ENCODE results near the gene SYNJ1.
"Not testable (repeated sequence)": the region's sequence is repeated elsewhere in the genome, so short reads cannot be mapped to it uniquely, and the experiment has no call there.

The SYNJ1 gene

GRCh38 chr21:32698286-32698685 is 29.5 kb downstream of the SYNJ1 start:
- DNase-seq (ENCODE audit: low read depth in 2 of 2): no peak

DNA sequence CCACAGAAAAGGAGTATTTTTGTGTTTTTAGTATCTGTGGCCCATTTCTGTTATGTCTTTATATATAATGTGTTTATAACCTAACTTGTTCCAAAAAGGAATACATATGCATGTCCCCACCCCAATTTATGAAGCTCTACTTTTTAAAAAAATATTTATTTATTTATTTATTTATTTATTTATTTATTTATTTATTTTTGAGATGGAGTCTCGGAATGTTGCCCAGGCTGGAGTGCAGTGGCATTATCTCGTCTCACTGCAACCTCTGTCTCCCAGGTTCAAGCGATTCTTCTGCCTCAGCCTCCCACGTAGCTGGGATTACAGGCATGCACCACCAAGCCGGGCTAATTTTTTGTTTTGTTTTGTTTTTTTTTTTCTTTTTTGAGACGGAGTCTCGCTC is 32.3 kb downstream of the SYNJ1 start:
- not testable (repeated sequence) for DNase-seq (ENCODE audit: low read depth in 2 of 2)

- DNase-seq (ENCODE audit: low read depth in 2 of 2): no peak
Measured at GRCh38 chr21:32693581-32693980, 34.2 kb downstream of the SYNJ1 start.

DNA sequence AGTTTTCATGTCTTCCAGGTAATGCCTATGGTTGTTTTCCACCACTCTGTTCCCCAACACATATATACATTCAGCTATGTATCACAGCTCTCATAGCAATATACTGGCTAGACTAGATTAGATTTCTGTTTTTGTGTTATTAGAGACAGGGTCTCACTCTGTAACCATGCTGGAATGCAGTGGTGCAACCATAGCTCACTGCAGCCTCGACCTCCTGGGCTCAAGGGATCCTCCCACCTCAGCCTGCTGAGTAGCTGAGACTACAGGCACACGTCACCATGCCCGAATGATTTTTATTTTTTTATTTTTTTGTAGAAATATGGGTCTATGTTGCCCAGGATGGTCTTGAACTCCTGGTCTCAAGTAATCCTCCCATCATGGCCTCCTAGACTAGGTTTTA is 37.7 kb downstream of the SYNJ1 start:
- DNase-seq (ENCODE audit: low read depth in 2 of 2): no peak

DNA sequence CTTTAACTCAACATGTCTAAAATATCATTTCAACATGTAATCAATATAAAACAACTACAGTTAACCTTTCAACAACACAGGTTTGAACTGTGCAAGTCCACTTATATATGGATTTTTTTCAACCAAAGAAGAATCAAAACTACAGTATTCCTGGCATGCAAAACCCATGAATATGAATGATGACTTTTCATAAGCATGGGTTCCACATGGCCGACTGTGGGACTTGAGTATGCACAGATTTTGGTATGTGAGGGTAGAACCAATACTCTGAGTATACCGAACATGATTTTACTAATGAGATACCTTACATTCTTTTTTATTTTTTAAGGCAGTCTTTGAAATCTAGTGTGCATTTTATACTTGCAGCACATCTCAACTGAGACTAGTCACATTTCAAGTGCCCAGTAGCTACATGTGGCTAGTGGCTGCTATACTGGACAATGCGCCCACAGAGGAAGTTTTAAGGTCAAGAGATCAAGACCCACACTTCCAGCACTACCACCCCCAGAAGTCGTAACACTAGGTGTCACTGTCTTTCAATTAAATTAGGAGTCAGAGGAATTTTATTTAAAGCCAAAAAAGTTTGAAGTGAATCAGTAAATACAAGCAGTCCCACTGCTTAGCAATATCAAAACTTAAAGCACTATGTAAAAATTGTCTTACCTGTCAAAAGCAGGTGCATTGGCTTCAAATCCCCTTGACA is 40.0 kb downstream of the SYNJ1 start:
- DNase-seq (ENCODE audit: low read depth in 2 of 2): no peak

GRCh38 chr21:32682696-32683474 is 44.9 kb downstream of the SYNJ1 start:
- DNase-seq (ENCODE audit: low read depth in 2 of 2): no peak

GRCh38 chr21:32674731-32675130 is 53.1 kb downstream of the SYNJ1 start:
- no peak for DNase-seq (ENCODE audit: low read depth in 2 of 2)

DNA sequence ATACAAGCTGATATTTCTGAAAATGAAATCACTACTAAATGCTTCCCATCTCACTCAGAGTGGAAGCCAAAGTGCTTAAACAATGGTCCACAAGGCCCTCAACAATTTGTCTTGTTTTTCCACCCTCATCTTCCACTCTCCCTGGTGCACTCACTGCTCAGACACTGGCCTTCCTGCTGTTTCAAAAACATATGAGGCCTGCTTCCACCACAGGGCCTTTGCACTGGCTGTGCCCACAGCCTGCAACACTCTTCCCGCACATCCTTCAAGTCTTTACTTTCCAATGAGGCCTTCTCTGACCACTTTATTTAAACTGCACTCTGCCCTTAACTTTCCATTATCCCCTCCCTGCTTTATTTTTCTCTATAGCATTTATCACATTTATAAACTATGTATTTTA is 53.8 kb downstream of the SYNJ1 start:
- no peak for DNase-seq (ENCODE audit: low read depth in 2 of 2)

GRCh38 chr21:32666258-32666657 is 61.6 kb downstream of the SYNJ1 start:
- no peak for DNase-seq (ENCODE audit: low read depth in 2 of 2)

DNA sequence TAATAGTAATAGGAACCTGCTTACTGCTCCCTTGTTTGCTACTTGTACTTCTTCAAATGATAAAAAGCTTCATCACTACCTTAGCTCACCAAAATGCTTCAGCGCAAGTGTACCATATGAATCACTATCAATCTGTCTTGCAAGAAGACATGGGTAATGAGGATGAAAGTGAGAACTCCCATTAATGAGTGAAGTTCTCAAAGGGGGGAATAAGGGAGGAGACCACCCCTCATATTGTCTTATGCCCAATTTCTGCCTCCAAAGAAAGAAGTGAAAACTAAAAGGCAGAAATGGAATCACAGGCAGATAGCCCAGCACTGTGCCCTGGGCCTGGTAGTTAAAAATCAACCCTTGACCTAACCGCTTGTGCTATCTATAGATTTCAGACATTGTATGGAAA is 63.7 kb downstream of the SYNJ1 start:
- not testable (repeated sequence) for DNase-seq (ENCODE audit: low read depth in 2 of 2)

DNA sequence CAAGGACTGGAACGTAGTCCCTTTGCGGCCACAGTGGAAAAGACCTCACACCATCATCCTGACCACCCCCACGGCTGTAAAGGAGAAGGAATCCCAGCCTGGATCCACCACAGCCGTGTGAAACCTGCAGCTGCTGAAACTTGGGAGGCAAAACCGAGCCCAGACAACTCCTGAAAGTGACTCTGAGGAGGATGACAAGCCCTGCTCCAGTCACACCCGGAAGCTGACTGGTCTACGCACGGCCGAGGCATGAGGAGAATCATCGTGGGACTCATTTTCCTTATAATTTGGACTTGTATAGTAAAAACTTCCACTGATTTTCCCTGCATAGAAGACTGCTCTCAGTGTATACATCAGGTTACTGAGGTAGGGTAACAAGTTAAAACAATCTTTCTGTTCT is 65.8 kb downstream of the SYNJ1 start:
- DNase-seq (ENCODE audit: low read depth in 2 of 2): not testable (repeated sequence)

DNA sequence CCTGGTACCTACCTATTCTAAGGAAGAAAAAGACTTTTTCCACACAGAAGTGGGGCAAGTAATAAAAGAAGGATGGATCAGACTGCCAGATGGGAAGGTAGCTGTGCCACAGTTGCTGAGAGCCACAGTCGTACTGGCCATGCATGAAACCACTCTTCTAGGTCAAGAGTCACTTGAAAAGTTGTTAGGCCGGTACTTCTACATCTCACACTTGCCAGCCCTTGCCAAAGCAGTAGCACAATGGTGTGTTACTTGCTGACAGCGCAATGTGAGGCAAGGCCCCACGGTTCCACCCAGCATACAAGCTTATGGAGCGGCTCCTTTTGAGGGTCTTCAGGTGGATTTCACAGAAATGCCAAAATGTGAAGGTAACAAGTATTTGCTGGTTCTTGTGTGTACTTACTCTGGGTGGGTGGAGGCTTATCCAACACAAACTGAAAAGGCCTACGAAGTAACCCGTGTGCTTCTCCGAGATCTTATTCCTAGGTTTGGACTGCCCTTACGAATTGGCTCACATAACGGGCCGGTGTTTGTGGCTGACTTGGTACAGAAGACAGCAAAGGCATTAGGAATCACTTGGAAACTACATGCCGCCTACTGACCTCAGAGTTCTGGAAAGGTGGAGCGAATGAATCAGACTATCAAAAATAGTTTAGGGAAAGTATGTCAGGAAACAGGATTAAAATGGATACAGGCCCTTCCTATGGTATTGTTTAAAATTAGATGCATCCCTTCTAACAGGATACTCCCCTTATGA is 66.6 kb downstream of the SYNJ1 start:
- not testable (repeated sequence) for DNase-seq (ENCODE audit: low read depth in 2 of 2)

DNA sequence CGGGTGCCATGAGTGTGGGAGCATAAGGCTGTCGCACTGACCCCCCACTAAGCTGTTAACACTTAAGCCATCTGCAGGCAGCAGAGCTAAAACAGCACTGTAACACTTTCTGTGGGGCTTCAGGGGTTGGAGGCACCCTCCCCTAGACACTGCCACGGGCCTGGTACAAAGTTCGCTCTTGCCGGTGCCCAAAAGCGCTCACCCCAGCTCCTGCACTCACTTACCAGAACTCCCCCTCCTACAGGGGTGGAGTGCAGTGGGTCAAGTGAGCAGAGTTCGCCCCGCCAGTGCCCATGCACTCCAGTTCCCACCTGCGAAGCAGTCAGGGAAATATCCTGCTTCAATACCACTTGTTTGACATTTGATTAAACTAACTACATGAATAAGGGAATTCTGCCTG is 69.3 kb downstream of the SYNJ1 start:
- DNase-seq (ENCODE audit: low read depth in 2 of 2): no peak

DNA sequence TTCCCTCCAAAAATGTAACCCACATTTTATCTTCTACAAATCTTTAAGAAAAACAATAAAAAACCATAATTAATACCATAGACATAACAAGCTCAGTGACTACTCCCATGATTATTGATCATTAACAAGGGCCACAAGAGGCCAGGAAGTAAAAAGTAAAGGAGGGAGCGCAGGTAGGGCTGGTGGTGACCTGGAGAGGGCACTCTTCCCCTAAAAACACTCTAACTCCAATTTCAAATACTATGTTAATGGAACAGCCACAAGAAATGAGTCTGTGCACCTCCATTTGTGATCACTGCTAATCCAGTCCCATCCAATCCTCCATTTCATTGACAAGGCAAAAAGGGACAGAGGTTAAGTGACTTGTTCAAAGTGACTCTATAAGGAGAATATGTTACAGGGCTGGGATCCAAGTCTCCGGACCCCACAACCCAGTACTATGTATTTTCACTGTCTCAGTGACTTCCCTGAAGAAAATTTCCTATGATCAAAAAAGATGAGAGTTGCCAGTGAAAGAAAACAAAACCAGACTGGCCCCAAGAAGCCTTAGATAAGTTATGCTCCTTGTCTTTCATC is 74.4 kb downstream of the SYNJ1 start:
- no peak for DNase-seq (ENCODE audit: low read depth in 2 of 2)

DNA sequence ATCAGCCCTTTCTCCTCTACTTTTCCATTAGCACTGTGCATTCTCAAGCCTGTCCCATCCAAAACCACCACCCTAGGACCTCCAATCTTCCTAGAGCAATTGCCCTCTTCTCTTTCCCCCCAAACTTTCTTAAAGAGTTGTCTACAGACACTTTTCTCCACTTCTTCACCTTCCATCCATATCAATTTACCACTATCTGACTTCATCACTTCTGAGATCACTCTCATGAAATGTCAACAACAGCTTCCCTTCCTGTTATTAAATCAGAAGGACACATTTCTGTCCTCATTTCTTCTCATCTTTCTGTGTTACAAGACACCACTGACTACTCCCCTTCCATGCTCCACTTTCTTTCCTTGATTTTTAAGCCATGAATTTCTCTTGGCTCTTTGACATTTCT is 79.6 kb downstream of the SYNJ1 start:
- DNase-seq (ENCODE audit: low read depth in 2 of 2): no peak

- DNase-seq (ENCODE audit: low read depth in 2 of 2): no peak
Measured at GRCh38 chr21:32645261-32646182, 82.3 kb downstream of the SYNJ1 start.

- no peak for DNase-seq (ENCODE audit: low read depth in 2 of 2)
Measured at GRCh38 chr21:32641710-32642698, 85.8 kb downstream of the SYNJ1 start.

DNA sequence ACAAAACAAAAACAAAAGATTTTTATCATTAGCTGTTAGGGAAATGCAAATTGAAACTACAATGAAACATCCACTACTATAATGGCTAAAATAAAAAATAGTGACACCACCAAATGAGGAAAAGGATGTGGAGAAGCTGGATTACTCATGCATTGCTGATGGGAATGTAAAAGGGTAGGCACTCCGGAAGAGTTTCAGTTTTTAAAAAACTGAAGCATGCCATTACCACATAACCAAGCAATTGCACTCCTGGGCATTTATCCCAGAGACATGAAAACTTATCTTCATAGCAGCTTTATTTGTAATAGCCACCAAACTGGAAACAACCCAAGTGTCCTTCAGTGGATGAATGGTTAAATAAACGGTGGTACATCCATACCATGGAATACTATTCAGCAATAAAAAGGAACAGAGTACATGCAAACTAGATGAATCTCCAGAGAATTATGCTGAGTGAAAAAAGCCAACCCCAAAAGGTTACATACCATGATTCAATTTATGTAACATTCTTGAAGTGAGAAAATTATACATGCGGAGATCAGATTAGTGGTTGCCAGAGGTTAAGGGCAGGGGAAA is 101.1 kb downstream of the SYNJ1 start:
- DNase-seq (ENCODE audit: low read depth in 2 of 2): no peak

GRCh38 chr21:32618218-32618617 is 109.6 kb downstream of the SYNJ1 start:
- not testable (repeated sequence) for DNase-seq (ENCODE audit: low read depth in 2 of 2)
